ENCODE measurements around the gene IL5.

GRCh38 chr5:132501629-132501956 lies 41.7 kb downstream of the IL5 start:
- TF ChIP-seq, protein P1, sequence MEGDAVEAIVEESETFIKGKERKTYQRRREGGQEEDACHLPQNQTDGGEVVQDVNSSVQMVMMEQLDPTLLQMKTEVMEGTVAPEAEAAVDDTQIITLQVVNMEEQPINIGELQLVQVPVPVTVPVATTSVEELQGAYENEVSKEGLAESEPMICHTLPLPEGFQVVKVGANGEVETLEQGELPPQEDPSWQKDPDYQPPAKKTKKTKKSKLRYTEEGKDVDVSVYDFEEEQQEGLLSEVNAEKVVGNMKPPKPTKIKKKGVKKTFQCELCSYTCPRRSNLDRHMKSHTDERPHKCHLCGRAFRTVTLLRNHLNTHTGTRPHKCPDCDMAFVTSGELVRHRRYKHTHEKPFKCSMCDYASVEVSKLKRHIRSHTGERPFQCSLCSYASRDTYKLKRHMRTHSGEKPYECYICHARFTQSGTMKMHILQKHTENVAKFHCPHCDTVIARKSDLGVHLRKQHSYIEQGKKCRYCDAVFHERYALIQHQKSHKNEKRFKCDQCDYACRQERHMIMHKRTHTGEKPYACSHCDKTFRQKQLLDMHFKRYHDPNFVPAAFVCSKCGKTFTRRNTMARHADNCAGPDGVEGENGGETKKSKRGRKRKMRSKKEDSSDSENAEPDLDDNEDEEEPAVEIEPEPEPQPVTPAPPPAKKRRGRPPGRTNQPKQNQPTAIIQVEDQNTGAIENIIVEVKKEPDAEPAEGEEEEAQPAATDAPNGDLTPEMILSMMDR (IDR thresholded peaks at IDR 0.05) = no peak
- TF ChIP-seq POLR2A (IDR thresholded peaks at IDR 0.05) = no peak
